IPS DF 19.7 (cell line): ENCODE data around the gene HECA.
"Not testable (repeated sequence)": the region's sequence is repeated elsewhere in the genome, so short reads cannot be mapped to it uniquely, and the experiment has no call there.

Source experiments
- DNase-seq: peaks from one replicate; pipeline ENCODE4 v3.0.0-alpha.2; 2013; ENCODE audit warnings: low read depth, low spot score

Gene HECA

DNA sequence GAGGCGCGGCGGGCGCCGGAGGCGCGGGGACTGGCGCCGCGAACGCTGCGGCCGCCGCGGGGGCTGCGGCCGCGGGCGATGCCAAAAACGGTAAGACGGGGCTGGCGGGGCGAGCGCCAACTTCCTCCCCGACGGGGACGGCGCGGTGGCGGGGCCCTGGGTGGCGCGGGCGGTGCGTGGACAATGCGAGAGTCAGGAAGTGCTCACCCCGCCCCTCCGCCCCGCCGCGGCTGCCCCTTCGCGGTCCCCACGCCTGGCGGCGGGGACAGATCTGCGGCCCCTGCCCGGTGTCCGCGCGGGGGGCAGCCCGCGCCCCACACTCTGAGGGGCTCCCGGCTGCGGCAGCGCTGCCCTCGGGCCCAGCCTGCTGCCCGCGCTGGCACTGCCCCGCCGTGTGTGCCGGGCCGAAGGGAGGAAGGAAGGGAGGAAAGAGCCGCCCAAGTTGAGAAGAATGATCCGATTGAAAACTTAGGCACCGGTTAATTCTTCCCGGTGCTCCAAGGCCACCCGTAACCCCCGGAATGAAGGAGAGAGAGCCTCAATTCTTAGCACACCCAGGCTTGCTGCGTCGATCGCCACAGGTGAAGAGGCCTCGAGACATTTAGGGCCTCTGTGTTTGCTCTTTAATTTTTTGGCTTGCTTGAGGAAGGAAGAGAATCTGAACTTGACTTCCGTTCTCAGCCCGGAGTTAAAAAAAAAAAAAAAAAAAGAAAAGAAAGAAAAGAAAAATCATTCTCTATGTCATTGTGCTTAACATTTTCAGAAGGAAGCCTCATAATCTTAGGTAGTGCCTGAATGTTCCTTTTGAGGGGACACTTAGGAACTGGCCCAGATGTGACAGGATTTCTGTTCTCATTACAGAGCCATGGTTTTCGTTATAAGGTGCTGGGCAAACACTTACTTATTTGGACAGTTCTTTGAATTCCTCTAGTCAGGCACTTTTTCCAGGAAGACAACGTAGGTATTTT, 982 bp downstream of the HECA start:
- DNase-seq = no peak

DNA sequence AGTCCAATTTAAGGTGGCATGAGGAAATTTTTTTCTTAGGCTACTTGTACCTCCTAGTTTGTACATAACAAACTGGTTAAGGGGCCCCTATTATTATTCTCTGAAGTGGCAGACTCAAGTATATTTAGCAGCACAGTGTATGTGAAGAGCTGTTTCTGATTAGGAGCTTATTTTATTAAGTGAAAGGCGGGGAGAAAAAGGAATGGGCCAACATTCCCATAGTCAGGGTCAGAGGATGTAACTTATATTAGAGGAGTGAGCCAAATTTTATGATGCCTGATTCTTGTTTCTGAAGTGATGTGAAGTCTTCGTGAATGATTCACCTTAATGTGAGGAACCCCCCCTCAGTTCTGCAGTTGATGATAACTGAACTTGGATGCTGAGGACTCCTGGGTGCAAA, 2.8 kb downstream of the HECA start:
- no peak for DNase-seq

DNA sequence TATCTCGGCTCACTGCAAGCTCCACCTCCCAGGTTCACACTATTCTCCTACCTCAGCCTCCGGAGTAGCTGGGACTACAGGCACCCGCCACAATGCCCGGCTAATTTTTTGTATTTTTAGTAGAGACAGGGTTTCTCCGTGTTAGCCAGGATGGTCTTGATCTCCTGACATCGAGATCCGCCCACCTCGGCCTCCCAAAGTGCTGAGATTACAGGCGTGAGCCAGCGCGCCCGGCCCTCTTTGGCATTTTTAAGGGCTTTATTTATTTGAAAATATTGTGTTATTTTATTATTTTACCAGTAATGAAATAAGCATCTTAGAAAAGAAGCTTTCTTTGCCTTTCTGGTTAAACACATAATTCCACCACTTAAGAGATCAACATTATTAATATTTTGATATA, 6.0 kb downstream of the HECA start:
- not testable (repeated sequence) for DNase-seq

DNA sequence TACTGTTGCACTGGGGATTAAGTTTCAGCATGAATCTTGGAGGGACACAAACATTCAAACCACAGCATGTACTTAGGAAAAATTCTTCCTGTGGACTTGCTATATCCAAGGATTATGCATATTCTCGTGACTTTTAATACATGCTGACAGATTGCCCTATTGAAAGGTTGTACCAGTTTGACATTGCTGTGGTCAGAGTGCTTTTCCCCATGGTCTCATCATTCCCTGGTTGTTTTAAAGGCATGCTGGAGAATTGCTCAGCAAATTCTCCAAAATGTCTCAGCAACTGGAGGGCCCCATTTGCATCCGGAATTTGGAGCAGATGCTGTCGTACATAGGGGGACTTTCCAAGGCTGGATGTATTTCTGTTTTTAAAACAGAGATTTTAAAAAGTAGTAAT, 7.4 kb downstream of the HECA start:
- no peak for DNase-seq

DNA sequence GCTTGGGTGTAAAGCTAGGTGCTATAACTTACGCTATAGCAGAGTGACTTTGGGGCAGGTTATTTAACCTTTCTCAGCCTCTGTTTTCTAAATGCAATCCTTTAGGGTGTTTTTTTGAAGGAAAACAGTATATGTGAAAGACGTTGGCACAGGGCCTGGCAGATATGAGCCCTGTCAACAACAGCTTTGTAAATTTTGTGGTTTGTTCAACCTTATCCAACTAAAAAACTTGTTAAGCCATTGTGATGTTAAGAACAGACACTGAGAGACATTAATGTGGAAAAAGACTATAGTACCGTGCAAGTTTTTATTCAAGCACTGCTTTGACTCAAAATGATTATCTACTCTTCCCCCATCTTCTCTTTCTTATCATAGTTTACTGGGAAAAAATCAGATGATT, 8.2 kb downstream of the HECA start:
- no peak for DNase-seq

DNA sequence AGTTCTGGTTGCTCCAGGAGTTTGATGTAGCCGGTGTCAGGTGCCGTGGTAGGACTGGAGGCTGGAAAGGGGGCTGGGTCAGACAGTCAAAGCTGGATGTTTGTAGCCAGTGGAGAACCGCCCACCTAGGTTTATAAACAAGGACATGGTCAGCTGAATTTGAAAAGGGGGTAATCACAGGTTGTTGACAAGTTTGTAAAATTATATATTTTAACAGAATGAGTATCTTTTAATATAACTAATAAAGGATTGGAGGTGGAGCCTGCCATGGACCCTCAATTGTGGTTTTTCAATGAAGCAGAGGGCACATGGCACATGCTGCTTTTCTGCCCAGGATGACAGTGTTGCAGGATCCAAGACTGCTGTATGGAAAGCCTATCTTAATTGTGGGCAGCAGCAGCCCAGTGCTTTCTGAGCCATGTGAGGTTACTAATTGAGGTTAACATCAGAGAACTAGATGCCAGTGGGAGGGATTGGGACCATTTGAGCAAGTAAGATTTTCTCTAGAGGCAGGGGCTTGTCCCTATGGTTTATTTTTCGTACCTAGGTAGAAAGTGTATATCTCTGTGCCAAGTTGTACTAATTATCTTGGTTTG, 9.7 kb downstream of the HECA start:
- no peak for DNase-seq

DNA sequence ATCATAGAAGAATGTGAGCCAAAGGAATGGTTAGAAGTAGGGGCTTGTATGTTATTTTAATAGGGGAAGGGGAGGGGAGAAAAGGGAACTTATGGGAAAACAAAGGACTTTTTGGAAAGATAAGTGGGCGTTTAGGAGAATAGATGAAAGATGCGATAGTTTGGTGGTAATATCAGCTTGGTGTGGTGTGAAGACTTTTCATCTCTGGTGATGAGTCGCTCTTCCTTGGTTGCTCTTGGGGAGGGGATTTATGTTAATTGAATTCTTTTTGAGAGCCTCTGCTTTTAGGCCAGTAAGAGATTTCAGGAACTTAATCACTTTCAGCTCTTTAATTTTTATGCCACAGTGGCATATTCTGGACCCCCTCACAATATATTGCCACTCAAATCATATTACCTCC, 10.8 kb downstream of the HECA start:
- DNase-seq = no peak

DNA sequence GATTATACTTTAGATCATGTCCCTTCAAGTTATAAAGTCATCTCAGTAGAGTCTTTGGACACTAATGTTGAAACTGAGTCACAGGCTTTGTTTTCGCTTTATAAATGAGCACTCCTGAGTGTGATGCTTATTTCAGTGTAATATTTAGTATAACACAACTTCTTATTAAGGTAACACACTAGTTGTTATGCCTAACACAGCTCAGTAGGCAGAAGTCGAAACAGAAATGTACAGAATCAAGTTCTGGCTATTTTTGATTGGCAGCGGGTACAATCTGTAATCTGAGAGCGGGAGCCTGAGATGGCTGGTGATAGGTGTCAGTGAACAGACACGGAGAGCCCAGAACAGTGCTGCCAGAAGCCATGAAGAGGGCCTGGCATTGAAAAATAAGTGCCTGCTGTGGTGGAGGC, 11.4 kb downstream of the HECA start:
- no peak for DNase-seq

DNA sequence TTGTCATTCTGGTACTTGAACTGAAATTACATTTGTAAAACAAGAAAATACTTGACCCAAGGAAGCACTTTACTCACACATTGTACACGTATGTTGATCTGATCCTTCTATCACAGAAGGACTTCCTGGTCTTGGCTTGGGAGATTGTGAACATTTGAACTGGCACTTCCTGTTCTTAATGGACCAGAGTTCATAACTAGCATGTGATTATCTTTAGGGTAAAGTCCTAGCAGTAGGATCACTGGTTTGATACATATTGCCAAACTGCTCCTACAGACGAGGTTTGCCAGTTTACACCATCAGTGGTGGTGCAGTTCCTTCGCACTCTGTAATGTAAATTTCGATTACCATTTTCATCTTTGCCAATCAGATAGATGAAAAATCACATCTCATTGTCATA, 12.7 kb downstream of the HECA start:
- no peak for DNase-seq

DNA sequence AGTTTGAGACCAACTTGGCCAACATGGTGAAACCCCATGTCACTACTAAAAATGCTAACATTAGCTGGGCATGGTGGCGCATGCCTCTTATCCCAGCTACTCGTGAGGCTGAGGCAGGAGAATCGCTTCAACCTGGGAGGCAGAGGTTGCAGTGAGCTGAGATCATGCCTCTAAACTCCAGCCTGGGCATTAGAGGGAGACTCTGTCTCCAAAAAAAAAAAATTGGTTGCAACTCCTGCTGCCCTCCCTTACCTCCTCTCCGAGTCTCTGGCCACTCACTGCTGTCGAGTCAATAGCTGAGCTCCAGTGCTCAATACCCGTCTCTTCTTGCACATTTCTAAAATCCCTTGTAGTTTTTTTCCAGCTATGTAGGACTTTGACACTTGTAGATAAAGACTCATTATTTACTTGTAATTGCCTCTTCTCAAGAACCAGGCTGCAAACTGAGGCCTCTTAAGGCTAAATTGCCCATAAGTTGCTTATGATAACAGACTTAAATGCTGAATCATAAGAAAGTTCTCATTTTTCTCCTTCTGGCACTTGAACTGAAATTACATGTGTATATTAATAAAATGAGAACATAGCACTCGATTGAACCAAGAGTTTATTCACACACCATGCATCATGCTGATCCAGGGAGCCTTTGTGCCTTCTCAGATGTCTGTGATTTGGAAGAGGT, 13.8 kb downstream of the HECA start:
- DNase-seq = no peak

DNA sequence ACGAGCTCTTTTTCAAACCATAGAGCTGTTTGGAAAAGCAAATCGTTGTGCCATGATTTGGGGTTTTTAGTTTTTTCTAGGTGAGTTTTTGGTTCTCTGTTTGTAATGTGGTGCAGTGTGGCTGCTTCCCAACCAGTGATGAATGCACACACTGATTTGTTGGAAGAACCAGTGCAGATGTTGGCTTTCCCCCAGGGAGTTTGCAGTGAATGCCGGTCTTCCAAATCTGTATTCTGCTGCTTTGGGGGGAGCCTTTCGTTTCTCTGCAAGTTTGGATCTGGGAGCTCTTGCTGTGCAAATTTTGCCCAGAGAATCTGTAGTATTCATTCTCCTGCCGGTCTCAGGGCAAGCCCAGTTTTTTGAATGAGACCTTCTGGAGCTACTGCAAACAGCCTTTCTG, 14.5 kb downstream of the HECA start:
- DNase-seq = no peak

DNA sequence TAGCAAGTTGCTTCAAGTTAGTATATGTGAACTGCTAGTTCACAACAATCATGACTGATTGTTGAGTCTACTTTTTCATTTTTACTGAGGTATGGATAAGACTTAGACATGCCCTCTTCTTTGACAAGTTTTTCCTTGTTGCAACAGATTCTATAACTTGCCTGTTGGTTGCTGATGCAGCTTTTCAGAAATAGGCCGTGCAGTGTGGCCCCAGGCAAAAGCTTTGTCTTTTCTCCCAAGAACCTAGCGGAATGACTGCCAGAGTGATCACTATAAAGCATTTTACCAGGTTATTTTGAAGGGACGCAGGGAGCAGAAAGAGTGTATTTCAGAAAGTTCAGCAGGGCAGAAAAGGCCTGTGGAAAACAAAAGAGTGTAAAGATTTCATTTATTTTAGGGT, 16.0 kb downstream of the HECA start:
- DNase-seq = no peak

DNA sequence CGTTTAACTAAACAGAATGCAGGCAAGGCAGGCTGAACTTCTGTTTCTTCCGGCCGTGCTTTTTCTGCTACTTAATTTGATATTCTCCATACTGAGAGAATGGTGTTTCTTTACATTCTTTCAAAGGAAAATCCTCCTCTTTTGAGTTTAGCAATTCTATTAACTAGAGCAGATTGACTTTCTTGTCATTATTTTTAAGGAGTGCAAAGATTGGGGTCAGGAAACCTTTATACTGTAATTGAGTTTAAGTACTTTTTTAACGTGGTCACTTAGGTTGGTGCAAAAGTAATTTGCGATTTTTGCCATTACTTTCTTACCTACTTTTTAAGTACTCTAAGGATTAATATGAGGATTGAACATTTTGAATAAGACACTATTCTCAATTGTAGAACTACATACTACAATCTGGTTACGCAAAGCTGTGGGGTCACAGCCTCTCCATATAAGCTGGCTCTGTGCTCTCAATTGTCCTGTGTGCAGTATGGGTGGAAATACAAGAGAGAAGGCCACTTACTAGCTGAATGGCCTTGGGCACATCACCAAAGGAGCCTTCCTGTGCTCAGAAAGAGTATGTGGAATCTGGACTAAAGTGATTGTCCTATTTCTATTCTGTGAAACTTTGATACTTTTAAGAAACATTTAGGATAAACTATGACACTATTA, 16.7 kb downstream of the HECA start:
- DNase-seq = no peak

DNA sequence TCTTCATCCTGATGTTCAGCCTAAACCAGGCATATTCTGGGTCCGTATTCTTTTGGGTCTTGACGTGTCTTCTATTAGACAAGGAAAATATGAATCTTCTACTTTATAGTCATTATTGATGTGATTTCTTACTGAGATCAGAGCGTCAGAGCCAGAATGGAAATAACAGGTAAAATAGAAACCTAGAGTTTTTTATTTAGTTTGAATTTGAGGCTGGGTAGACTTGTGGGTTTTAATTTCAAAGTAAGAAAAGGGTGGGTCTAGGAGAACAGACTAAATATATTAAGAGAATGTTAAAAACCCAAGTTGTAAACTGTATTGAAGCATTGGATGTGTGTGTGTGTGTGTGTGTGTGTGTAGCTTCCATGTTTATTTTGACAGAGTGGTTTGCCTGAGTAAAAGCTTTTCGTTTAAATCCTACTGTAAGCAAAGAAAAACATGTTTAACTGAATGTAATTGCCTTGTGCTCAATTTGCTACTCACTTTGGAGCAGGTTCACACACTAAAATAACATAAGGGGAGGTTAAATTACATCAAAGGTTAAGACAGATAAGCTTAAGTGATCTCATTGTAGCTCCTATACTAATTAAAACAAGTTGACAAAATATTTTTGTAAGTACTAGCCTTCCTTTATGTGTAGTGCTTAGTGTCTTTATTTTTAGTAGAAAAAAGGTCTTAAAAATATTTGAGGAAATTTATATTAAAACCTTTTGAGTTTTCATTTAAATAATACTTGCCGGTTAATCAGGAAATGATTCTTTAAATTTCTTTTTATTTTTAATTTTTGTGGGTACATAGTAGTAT, 17.4 kb downstream of the HECA start:
- no peak for DNase-seq

DNA sequence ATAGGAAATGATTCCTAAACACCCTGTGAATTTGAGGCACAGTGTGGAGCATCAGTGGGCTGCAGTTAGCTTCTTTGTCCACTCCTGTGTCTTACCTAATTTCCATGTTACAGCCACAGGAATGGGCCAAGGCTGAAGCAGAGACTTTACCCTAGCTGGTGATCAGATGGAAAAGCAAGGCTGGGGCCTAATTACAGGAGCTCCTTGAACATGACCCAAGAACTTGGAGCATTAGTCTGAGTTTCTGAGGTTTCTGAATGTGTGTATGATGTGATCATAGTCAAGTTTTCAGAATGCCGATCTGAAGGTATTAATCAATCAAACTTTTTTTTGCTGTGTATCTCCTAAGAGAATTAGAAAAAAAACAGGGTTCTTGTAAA, 18.0 kb downstream of the HECA start:
- DNase-seq = no peak

DNA sequence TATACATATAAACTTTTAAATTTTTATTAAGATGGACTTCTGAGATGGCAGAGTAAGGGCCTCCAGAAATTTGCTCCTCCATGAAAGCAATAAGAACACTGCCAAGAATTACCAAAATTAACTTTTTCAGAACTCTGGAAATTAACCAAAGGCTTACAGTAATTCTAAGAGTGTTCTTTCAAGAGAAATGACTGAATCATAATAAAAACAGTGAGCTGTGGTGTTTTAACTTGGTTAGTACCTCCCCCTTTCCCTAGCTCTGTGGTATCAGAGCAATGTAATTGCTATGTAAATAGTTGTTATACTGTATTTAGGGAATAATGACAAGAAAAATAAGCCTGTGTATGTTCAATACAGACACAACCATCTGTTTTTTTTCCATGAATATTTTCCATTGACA, 19.0 kb downstream of the HECA start:
- no peak for DNase-seq

DNA sequence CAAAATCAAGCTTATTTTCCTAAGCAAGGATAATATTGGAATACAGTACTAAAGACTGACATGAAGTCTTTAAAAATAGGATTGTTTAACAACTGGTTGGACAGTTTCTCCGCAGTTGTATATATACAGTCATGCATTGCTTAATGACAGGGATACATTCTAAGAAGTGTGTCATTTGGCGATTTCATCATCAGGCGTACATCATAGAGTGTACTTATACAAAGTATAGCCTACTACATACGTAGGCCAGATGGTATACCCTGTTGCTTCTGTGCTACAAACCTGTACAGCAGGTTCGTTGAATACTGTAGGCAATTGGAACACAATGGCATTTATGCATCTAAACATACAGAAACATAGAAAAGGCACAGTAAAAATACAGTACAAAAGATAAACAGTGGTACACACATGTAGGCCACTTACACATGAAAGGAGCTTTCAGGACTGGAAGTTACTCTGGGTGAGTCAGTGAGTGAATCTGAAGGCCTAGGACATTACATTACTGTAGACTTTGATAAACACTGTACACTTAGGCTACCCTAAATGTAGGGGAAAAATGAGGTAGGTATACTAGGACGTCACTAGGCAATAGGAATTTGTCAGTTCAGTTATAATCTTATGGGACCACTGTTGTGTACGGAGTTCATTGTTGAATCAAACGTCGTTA, 20.1 kb downstream of the HECA start:
- no peak for DNase-seq

DNA sequence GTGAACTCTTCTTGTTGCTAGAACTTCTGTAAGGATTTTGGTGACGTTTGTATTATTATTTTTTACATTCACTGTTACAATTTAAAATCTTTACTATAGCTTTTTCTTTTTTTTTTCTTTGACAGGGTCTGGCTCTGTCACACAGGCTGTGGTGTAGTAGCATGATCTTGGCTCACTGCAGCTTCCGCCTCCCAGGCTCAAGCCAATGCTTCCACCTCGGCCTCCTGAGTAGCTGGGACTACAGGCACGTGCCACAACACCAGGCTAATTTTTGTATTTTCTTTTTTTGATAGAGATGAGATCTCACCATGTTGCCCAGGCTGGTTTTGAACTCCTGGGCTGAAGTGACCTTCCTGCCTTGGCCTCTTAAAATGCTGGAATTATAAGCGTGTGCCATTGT, 21.2 kb downstream of the HECA start:
- no peak for DNase-seq

DNA sequence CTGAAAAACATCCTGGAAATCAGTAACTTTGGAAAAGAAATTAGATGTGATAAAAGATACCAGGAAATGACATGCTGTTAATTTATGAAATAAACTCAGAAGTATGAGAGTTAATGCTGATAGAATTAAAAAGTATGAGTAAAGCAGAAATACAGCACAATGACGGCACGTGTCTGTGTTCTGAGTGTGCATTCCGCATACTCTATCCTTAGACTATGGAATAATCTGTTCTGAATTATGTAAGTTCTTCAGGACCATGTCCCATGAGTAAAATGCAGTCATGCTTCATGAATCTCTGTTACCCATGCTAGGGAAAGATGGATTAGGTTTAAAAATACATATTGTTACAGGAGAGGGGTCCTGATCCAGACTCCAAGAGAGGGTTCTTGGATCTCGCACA, 21.7 kb downstream of the HECA start:
- DNase-seq = no peak

DNA sequence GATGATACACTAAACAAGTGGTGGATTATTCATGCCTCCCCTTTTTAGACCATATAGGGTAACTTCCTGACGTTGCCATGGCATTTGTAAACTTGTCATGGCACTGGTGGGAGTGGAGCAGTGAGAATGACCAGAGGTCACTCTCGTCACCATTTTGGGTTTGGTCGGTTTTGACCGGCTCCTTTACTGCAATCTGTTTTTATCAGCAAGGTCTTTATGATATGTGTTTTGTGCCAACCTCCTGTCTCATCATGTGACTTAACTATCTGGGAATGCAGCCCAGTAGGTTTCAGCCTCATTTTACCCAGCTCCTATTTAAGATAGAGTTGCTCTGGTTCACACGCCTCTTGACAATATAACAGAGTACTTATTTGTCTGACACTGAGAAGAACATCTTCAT, 22.2 kb downstream of the HECA start:
- not testable (repeated sequence) for DNase-seq

DNA sequence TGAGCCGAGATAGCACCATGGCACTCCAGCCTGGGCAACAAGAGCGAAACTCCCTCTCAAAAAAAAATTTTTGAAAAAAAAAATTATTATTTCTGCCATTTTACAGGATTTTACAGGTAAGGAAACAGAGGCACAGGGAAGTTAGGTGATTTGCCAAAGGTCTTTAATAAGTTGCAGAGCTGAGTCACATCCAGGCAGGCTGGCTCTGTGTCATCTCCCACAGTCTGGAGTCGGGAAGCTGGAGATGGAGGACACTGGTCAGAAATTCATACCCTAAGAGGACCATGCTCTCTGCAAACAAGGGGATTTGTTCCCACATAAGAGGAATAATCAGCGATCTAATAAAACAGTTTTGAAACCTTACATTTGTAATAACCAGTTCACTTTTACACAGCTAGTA, 24.1 kb downstream of the HECA start:
- no peak for DNase-seq
